Measurements from ENCODE around the gene DMAC2L.
"Not testable (repeated sequence)": the region's sequence is repeated elsewhere in the genome, so short reads cannot be mapped to it uniquely, and the experiment has no call there.

DMAC2L gene

DNA sequence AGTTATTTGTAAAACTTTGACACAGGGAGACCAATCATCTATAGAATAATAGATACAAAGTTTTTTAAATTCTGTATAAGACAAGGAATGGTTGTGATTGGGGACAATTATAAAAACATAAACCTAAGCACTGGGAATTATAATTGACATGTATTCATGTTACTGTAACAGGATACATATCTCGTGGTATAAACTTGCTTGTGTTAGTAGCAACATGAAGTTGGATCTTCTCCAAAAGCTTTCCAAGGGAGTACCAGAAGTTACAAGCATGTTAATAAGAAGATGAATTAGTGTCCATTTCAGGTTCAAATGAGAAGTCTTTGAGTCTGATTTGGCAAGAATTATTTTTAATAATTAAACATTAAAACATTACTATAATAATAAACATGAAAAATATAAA, 42.4 kb downstream of the DMAC2L start:
- no peak for DNase-seq (ENCODE audit: low read depth, low spot score)

- DNase-seq (ENCODE audit: low read depth, low spot score), result no peak
Observed at GRCh38 chr14:50355692-50356091, 43.6 kb downstream of the DMAC2L start.

DNA sequence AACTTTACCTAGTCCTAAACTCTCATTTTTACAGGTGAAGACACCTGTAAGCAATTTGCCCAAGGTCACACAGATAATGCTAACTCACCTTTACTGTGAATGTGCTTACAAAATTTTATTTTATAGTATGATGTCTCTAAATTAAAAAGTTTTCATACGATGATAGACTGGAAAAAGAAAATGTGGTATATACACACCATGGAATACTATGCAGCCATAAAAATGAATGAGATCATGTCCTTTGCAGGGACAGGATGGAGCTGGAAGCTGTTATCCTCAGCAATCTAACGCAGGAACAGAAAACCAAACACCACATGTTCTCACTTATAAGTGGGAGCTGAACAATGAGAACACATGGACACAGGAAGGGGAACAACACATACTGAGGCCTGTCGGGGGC, 44.2 kb downstream of the DMAC2L start:
- not testable (repeated sequence) for DNase-seq (ENCODE audit: low read depth, low spot score)

GRCh38 chr14:50357124-50357523, 45.0 kb downstream of the DMAC2L start:
- no peak for DNase-seq (ENCODE audit: low read depth, low spot score)

DNA sequence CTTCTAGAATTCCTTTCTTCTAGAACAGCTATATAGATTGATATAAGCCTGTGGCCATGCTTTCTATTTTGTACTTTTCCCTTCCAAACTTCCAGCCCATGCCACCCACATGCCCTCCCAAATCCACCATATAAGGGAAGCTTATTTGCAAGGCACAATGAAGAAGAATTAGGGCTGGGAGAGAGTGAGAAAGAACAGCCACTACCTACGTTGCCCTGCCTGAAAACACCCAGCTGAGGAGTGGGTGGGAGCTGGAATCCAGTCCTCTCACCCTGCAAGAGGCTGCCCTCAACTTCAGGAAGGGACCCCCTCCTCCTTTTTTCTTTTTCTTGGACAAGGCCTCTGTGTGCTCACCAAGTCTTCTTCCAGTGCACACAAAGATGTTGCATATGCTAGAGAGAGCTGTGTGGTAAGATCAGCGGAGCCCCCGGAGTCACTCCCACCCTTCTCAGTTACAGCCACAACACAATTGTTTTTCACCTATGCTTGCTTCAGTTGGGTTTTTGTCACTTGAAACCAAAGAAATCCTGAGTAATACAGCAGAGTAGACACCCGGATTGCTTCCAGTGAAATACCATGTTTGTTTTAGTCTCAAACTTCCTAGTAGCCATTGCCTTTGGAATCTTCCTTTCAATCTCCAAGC, 45.8 kb downstream of the DMAC2L start:
- DNase-seq (ENCODE audit: low read depth, low spot score), result no peak

DNA sequence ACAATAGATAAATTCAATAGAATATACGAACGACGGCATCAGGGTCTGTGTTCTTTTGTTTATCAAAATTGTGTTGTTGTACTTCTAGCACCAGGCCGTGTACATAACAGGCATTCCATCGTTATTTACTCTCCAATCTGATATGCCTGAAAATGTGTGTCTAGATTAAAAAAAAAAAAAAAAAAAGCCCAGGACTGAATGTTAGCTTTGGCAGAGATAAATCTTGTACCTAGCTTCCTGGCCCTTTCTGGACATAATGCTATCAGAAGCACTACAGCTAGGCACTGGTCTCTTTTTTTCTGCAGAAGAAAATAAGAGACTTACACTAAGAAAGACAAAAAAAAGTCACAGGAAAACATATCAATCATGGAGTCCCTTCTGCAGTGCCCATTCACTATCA, 47.5 kb downstream of the DMAC2L start:
- no peak for DNase-seq (ENCODE audit: low read depth, low spot score)

GRCh38 chr14:50360093-50360492, 48.0 kb downstream of the DMAC2L start:
- DNase-seq (ENCODE audit: low read depth, low spot score), result no peak

- DNase-seq (ENCODE audit: low read depth, low spot score), result no peak
Observed at GRCh38 chr14:50360851-50361250, 48.7 kb downstream of the DMAC2L start.

GRCh38 chr14:50361473-50362403, 49.6 kb downstream of the DMAC2L start:
- DNase-seq (ENCODE audit: low read depth, low spot score), result not testable (repeated sequence)

DNA sequence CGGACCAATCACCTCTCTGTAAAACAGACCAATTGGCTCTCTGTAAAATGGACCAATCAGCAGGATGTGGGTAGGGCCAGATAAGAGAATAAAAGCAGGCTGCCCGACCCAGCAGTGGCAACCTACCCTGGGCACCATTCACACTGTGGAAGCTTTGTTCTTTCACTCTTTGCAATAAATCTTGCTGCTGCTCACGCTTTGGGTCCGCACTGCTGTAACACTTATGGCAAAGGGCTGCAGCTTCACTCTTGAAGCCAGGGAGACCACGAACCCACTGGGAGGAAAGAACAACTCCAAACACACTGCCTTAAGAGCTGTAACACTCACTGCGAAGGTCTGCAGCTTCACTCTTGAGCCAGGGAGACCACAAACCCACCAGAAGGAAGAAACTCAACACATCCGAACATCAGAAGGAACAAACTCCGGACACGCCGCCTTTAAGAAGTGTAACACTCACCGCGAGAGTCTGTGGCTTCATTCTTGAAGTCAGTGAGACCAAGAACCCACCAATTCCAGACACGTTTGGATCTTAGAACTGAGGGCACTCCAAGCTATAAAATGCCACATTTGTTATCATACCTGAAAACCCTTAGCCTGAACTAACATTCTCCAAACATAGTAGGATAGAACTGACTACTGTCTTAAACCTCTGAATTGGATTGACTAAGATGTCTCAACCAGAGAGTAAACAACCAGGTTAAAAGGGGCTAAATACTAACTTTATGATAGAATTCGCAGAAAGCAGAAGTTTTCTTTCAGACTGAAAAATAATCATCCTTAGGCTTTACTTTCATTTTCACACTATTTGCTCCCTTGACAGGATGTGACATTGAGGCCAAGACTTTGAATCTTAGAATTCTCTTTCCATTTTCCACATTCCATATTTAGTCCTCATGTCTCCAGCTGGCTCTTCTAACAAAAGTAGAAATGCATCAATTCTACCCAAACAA, 50.9 kb downstream of the DMAC2L start:
- no peak for DNase-seq (ENCODE audit: low read depth, low spot score)

GRCh38 chr14:50363714-50364111, 51.6 kb downstream of the DMAC2L start:
- no peak for DNase-seq (ENCODE audit: low read depth, low spot score)

GRCh38 chr14:50364792-50365191, 52.7 kb downstream of the DMAC2L start:
- no peak for DNase-seq (ENCODE audit: low read depth, low spot score)

DNA sequence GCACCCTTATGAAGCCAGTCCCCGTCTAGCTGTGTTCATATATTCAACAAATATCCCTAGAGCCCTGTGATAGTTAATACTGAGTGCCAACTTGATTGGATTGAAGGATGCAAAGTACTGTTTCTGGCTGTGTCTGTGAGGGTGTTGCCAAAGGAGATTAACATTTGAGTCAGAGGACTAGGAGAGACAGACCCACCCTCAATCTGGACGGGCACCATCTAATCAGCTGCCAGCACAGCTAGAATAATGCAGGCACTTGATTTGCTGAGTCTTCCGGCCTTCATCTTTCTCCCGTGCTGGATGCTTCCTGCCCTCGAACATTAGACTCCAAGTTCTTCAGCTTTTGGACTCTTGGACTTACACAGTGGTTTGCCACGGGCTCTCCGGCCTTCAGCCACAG, 53.4 kb downstream of the DMAC2L start:
- DNase-seq (ENCODE audit: low read depth, low spot score), result not testable (repeated sequence)

DNA sequence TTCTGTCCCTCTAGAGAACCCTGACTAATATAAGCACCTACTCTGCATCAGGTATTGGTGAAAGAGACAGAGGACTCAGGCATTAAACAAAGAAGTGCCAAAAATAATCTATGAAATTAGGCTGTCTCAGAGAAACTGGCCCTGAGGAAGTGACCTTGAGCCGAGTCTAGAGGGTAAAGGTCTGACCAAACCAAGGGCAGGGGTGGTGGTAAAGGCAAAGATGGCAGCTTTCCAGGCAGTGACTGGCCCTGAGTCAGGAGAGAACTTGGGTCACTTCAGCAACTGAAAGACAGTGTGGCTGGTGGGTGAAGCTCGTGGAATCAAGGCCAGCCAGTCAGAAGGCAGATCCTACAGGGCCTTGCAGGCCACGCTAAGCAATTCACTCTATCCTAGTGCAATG, 54.0 kb downstream of the DMAC2L start:
- DNase-seq (ENCODE audit: low read depth, low spot score), result no peak

- DNase-seq (ENCODE audit: low read depth, low spot score), result no peak
Observed at GRCh38 chr14:50366589-50366988, 54.5 kb downstream of the DMAC2L start.

- no peak for DNase-seq (ENCODE audit: low read depth, low spot score)
Observed at GRCh38 chr14:50371546-50371945, 59.4 kb downstream of the DMAC2L start.

DNA sequence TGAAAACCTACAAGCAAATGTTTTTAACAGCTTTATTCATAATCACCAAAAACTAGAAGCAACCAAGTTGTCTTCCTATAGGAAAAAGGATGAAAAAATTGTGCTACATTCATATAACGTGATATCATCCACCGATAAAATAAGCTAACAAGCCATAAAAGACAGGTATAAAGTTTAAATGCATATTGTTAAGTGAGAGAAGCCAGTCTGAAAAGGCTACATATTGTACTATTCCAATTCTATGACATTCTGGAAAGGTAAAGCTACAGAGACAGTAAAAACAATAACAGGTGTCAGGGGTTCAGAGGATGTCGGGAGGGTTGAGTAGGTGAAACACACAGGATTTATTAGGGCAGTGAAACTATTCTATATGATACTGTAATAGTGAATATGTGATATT, 61.8 kb downstream of the DMAC2L start:
- no peak for DNase-seq (ENCODE audit: low read depth, low spot score)

GRCh38 chr14:50375760-50376159, 63.6 kb downstream of the DMAC2L start:
- DNase-seq (ENCODE audit: low read depth, low spot score), result no peak
